HUES48 (cell line): ENCODE results near the gene PPIL4.

ENCODE experiments used
- H3K27ac ChIP-seq: one replicate; pipeline ENCODE4 v1.7.0; 2013; ENCODE audit warnings: low read depth, low read length, inconsistent platforms
- H3K27me3 ChIP-seq: 2 replicates; pipeline ENCODE4 v1.6.1; 2013; ENCODE audit warnings: mild to moderate bottlenecking, low read length; ENCODE audit not compliant: control insufficient read depth, insufficient read depth
- H3K36me3 ChIP-seq: 2 replicates; pipeline ENCODE4 v1.6.1; 2013; ENCODE audit warnings: low read length; ENCODE audit not compliant: control insufficient read depth, insufficient read depth
- H3K4me1 ChIP-seq: 2 replicates; pipeline ENCODE4 v1.6.1; 2013; ENCODE audit warnings: mild to moderate bottlenecking, low read length; ENCODE audit not compliant: control insufficient read depth, insufficient read depth
- H3K4me3 ChIP-seq: 2 replicates; pipeline ENCODE4 v1.5.1; 2013; ENCODE audit warnings: mild to moderate bottlenecking, low read depth, low read length
- H3K9ac ChIP-seq: 2 replicates; pipeline ENCODE4 v1.6.1; 2013; ENCODE audit warnings: mild to moderate bottlenecking, low read depth, low read length, moderate library complexity
- H3K9me3 ChIP-seq: 2 replicates; pipeline ENCODE4 v1.6.1; 2013; ENCODE audit warnings: low read length; ENCODE audit not compliant: control insufficient read depth, insufficient read depth

Gene PPIL4

DNA sequence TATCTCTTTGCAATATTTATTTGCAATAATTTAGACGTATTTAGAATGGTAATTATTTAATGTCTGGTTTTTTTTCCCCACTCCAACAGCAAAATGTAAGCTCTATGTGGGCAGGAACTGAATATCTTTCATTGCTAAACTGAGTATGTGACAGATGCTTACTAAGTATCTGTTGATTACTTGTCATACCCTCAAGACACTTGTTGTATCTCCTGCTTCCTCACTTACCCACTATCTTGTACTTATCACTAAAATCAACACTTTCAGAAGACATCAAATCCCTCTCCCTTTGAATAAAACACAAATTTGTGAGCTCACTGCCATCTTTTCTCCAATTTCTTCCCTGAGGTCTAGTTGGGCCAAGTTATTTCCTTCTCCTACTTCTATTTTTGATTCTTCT is 30.3 kb downstream of the PPIL4 start:
- H3K9ac ChIP-seq = no peak overlapping the region
- no peak overlapping the region for H3K27ac ChIP-seq
- H3K36me3 ChIP-seq = peaks cover 55% of the 10 kb centered on the region
- no peaks in the 10 kb centered on the region for H3K9me3 ChIP-seq
- no peaks in the 10 kb centered on the region for H3K27me3 ChIP-seq
- no peak overlapping the region for H3K4me3 ChIP-seq
- no peaks in the 10 kb centered on the region for H3K4me1 ChIP-seq

- Histone ChIP-seq H3K27me3 (no peaks in the 10 kb centered on the region), H3K27ac (no peak overlapping the region), H3K36me3 (peaks cover 42% of the 10 kb centered on the region), H3K9ac (no peak overlapping the region), H3K4me3 (no peak overlapping the region), H3K4me1 (peaks cover 4% of the 10 kb centered on the region; the same call in 1 of the 2 replicates), H3K9me3 (no peaks in the 10 kb centered on the region)
Measured at GRCh38 chr6:149513915-149514314, 31.9 kb downstream of the PPIL4 start.

DNA sequence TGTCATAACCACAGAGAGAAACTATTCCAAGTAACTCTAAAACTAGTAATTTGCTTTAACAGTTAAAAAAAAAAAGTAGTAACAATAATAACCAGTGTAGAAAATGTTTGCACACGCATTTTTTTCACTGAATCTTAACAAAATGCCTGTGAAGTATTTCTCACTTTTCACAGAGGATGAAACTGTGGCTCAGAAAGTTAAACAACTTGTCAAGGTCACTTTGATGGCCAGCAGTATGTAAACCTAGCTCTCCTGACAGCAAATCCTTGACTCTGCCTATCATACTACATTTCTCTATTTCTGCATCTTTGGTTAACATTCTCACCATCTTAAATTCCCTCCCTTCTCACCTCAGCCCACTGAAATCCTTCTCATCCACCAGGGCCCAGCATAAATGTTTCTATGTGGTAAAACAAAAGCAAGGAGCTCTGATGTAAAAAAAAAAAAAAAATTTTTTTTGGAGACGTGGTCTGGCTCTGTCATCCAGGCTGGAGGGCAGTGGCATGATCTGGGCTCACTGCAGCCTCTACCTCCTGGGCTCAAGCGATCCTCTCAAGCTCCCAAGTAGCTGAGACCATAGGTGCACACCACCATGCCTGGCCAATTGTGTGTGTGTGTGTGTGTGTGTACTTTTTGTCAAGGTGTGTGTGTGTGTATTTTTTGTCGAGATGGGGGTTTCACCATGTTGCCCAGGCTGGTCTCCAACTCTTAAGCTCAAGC is 34.9 kb downstream of the PPIL4 start:
- H3K9ac ChIP-seq = no peak overlapping the region
- no peak overlapping the region for H3K27ac ChIP-seq
- no peaks in the 10 kb centered on the region for H3K27me3 ChIP-seq
- no peaks in the 10 kb centered on the region for H3K9me3 ChIP-seq
- H3K36me3 ChIP-seq = peaks cover 27% of the 10 kb centered on the region
- H3K4me1 ChIP-seq = peaks cover 5% of the 10 kb centered on the region; the same call in 1 of the 2 replicates
- no peak overlapping the region for H3K4me3 ChIP-seq

- Histone ChIP-seq H3K27ac (no peak overlapping the region), H3K36me3 (peaks cover 41% of the 10 kb centered on the region), H3K9me3 (no peaks in the 10 kb centered on the region), H3K27me3 (no peaks in the 10 kb centered on the region), H3K4me3 (no peak overlapping the region), H3K9ac (no peak overlapping the region), H3K4me1 (peaks cover 5% of the 10 kb centered on the region; the same call in 1 of the 2 replicates)
Measured at GRCh38 chr6:149508485-149508884, 37.4 kb downstream of the PPIL4 start.

- Histone ChIP-seq H3K9ac (no peak overlapping the region), H3K4me3 (no peak overlapping the region), H3K36me3 (peaks cover 20% of the 10 kb centered on the region), H3K4me1 (peaks cover under 1% of the 10 kb centered on the region; the same call in 1 of the 2 replicates), H3K27ac (no peak overlapping the region), H3K27me3 (no peaks in the 10 kb centered on the region), H3K9me3 (no peaks in the 10 kb centered on the region)
Measured at GRCh38 chr6:149503872-149504271, 42.0 kb downstream of the PPIL4 start.

DNA sequence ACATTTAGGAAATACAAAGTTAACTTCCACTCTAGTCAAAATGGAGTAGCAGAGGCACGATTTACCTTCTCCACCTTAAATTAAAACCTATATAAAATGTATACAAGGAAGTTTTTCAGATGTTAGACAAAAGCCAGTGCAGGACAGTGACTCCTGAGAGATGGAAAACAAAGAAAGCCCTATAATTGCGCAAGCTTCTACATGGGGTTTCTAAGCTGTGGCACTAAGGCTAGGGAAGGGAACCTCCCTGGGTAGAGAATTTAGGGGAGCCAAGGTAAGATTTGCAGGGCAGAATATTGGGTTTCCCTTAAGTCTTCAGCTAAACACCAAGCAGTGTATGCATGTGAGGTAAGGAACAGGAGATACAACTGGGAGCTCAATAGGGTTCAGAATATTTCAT is 42.6 kb downstream of the PPIL4 start:
- Histone ChIP-seq H3K9ac (no peak overlapping the region), H3K27ac (no peak overlapping the region), H3K4me1 (no peaks in the 10 kb centered on the region), H3K27me3 (no peaks in the 10 kb centered on the region), H3K36me3 (peaks cover 20% of the 10 kb centered on the region), H3K9me3 (no peaks in the 10 kb centered on the region), H3K4me3 (no peak overlapping the region)

DNA sequence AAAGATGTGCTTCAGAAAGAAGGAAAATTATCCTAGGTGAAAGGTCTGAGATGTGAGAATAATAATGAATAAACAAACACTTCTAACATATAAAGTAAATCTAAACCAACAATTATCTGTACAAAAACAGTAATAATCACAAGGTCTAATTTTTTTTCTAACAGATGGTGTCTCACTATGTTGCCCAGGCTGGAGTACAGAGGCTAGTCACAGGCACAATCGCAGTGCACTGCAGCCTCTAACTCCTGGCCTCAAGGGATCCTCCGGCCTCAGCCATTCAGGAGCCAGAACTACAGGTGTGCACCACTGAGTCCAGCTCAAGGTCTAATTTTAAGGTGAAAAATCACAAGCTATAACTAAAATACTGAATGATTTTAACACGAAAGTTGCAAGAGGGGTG is 44.1 kb downstream of the PPIL4 start:
- H3K36me3 ChIP-seq = peaks cover 17% of the 10 kb centered on the region
- H3K4me3 ChIP-seq = no peak overlapping the region
- no peaks in the 10 kb centered on the region for H3K27me3 ChIP-seq

GRCh38 chr6:149501201-149501600 is 44.6 kb downstream of the PPIL4 start:
- H3K36me3 ChIP-seq = peaks cover 17% of the 10 kb centered on the region
- no peak overlapping the region for H3K9ac ChIP-seq
- H3K27me3 ChIP-seq = no peaks in the 10 kb centered on the region
- no peaks in the 10 kb centered on the region for H3K9me3 ChIP-seq
- no peak overlapping the region for H3K27ac ChIP-seq
- no peak overlapping the region for H3K4me3 ChIP-seq
- no peaks in the 10 kb centered on the region for H3K4me1 ChIP-seq

More for the DNA sequence above, 44.1 kb downstream of the PPIL4 start:
- Histone ChIP-seq H3K9ac (no peak overlapping the region), H3K27ac (no peak overlapping the region), H3K4me1 (no peaks in the 10 kb centered on the region), H3K9me3 (no peaks in the 10 kb centered on the region)

GRCh38 chr6:149500096-149500495 is 45.7 kb downstream of the PPIL4 start:
- no peak overlapping the region for H3K9ac ChIP-seq
- H3K4me1 ChIP-seq = no peaks in the 10 kb centered on the region

GRCh38 chr6:149499066-149499465 is 46.8 kb downstream of the PPIL4 start:
- no peaks in the 10 kb centered on the region for H3K4me1 ChIP-seq
- H3K4me3 ChIP-seq = no peak overlapping the region
- no peaks in the 10 kb centered on the region for H3K36me3 ChIP-seq
- H3K9ac ChIP-seq = no peak overlapping the region
- H3K27ac ChIP-seq = no peak overlapping the region
- no peaks in the 10 kb centered on the region for H3K9me3 ChIP-seq
- H3K27me3 ChIP-seq = no peaks in the 10 kb centered on the region

More at GRCh38 chr6:149500096-149500495, 45.7 kb downstream of the PPIL4 start:
- Histone ChIP-seq H3K36me3 (peaks cover 7% of the 10 kb centered on the region; the same call in 1 of the 2 replicates), H3K27me3 (no peaks in the 10 kb centered on the region), H3K4me3 (no peak overlapping the region), H3K9me3 (no peaks in the 10 kb centered on the region), H3K27ac (no peak overlapping the region)

- no peak overlapping the region for H3K9ac ChIP-seq
- H3K4me3 ChIP-seq = no peak overlapping the region
- H3K9me3 ChIP-seq = no peaks in the 10 kb centered on the region
- H3K4me1 ChIP-seq = no peaks in the 10 kb centered on the region
- H3K36me3 ChIP-seq = no peaks in the 10 kb centered on the region
- no peaks in the 10 kb centered on the region for H3K27me3 ChIP-seq
- H3K27ac ChIP-seq = no peak overlapping the region
Measured at GRCh38 chr6:149497365-149497764, 48.5 kb downstream of the PPIL4 start.
